ENCODE measurements around the gene ANO1. TPM values are rescaled to one million over a fixed set of nuclear protein-coding genes. Genes with fewer than 3 reads are reported as not detected.

The ANO1 gene
- total and polyA plus RNA-seq, 4 donors = 7.8 to 64.8 (median 32.2) TPM

- no peak for DNase-seq (ENCODE audit: low spot score)
- Histone ChIP-seq H3K27me3 (ENCODE audit: control insufficient read depth in 4 of 4, insufficient read depth in 4 of 4, low read length in 3 of 4) (no peaks in the 10 kb centered on the region), H3K36me3 (ENCODE audit: control insufficient read depth in 4 of 4, insufficient read depth in 3 of 4, low read depth in 1 of 4, low read length in 3 of 4) (peaks cover 0 to 11% (median 0%) of the 10 kb centered on the region in 4 donors), H3K4me3 (ENCODE audit: low read depth in 1 of 3, low read length in 3 of 3) (no peak overlapping the region), H3K9ac (ENCODE audit: low read depth in 1 of 2, low read length in 2 of 2) (no peak overlapping the region), H3K27ac (ENCODE audit: low read depth in 1 of 2, low read length in 2 of 2) (peak overlapping the region; percentile 38 to 40), H3K9me3 (ENCODE audit: control insufficient read depth in 4 of 4, low read length in 3 of 4) (no peaks in the 10 kb centered on the region), H3K4me1 (ENCODE audit: control insufficient read depth in 4 of 4, insufficient read depth in 4 of 4, low read length in 3 of 4) (peaks cover 3 to 19% (median 4%) of the 10 kb centered on the region in 4 donors)
- 61% methylated on average over 29 of the region's 29 CpGs for WGBS
- TF ChIP-seq EGR1 (IDR thresholded peaks at IDR 0.05; ENCODE audit: low read depth in 2 of 2) (no peak), REST (IDR thresholded peaks at IDR 0.05) (no peak), CTCF (IDR thresholded peaks at IDR 0.05; ENCODE audit: low read depth, low read length, missing input control) (no peak), ZBTB33 (IDR thresholded peaks at IDR 0.05) (no peak), FOXA2 (IDR thresholded peaks at IDR 0.05) (no peak), RXRA (IDR thresholded peaks at IDR 0.05) (no peak), GABPA (IDR thresholded peaks at IDR 0.05 in 1 of 2, conservative IDR thresholded peaks at IDR 0.05 in 1 of 2) (no peak), SP1 (IDR thresholded peaks at IDR 0.05) (no peak), RAD21 (IDR thresholded peaks at IDR 0.05) (no peak), JUND (IDR thresholded peaks at IDR 0.05) (no peak), FOXA1 (IDR thresholded peaks at IDR 0.05) (no peak), ATF3 (IDR thresholded peaks at IDR 0.05) (no peak), YY1 (IDR thresholded peaks at IDR 0.05) (no peak), HNF4A (conservative IDR thresholded peaks at IDR 0.05) (no peak), TAF1 (conservative IDR thresholded peaks at IDR 0.05) (no peak)
Measured at GRCh38 chr11:70111269-70112016, 33.3 kb downstream of the ANO1 start.

Data from liver (tissue), 9 donors.